Fibroblast of skin of back (primary cell): Measurements from ENCODE around the gene RGS17.
"Not testable (repeated sequence)": the region's sequence is repeated elsewhere in the genome, so short reads cannot be mapped to it uniquely, and the experiment has no call there.

ENCODE experiments used
- DNase-seq: peaks from one replicate; pipeline ENCODE4 v3.0.0-alpha.2; 2013

The RGS17 gene

DNA sequence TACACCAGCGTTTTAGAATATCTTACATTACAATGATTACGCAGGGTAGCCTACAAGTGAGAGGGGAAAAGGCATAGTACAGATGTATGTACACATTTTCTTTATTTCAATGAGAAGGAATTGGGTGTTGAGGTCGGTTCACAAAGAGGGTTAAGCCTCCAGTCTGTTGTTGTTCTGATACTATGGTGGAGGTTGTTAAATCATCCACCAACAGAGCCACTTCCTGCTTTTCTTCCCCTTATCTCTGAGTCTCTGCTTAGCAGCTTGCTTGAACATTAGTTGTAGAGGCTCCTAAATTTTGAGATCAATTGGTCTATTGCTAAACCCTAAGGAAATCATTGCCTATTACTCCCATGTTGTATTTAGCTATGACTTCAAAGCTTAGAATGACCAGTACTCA, 7.3 kb downstream of the RGS17 start:
- no peak for DNase-seq

DNA sequence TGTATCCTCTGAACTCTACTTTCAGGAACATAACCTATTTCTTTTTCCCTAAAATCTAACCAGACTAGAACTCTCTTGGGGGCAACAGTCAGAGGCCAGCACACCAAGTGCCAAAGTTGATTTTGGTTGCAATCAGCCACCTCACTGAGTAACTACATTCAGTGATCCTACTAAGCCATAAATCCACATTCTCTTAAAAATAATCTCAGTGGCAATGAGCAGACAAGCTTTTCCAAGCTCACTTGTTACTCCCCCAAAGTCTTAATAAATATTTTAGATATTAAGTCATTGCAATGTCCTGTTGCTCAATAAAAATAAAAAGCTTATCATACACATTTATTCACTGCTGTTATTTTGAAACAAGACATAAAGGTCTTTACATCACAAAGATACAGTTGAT, 9.8 kb downstream of the RGS17 start:
- DNase-seq = no peak

DNA sequence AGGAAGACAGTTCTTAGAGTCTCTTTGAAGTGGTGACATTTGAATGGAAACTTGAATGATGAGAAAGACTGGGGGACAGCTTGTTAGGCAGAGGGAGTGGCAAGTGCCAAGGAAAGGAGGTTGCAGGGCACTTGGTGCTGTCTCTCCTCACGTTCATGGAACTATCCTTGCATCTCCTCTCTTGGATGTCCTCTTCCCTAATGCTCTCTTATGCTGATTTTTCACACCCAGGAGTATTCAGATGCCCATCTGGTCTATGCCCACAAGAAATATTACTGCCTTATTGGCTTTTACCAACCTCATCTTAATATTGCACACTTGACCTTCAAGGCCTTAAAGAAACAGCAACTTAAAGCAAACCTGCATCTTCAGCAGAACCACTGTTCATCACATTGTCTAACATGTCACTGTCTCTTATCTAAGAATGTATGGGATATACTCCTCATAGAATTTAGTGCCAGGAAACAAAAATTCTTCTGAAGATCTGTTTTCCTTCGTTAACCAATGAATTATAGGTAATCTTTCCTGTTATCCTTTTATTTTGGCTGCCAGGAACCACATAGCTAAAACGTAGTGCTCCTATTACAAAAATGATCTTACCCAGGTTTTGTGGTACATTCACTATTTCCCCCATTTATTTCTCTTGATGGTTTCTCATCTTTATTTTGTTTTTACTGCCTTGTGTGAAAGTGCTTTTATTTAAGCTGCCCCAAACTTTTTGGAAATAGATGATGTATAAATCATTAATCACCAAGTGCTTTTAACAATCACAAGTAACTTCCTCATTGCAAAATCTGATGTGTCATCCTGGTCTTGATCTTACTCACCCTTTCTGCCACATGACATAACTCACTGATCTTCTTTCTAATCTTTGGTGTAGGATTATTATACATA, 12.8 kb downstream of the RGS17 start:
- DNase-seq = peak; percentile 77

DNA sequence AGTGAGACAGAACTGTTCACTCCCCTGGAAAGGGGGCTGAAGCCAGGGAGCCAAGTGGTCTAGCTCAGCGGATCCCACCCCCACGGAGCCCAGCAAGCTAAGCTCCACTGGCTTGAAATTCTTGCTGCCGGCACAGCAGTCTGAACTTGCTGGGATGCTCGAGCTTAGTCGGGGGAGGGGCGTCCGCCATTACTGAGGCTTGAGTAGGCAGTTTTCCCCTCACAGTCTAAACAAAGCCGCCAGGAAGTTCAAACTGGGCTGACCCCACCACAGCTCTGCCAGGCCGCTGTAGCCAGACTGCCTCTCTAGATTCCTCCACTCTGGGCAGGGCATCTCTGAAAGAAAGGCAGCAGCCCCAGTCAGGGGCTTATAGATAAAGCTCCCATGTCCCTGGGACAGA, 20.0 kb downstream of the RGS17 start:
- not testable (repeated sequence) for DNase-seq

DNA sequence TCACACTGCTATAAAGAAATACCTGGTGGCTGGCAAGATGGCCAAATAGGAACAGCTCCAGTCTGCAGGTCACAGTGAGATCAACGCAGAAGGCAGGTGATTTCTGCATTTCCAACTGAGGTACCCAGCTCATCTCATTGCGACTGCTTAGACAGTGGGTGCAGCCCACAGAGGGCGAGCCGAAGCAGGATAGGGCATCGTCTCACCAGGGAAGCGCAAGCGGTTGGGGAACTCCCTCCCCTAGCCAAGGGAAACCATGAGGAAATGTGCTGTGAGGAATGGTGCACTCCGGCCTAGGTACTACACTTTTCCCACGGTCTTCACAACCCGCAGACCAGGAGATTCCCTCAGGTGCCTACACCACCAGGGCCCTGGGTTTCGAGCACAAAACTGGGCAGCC, 20.5 kb downstream of the RGS17 start:
- DNase-seq = not testable (repeated sequence)

DNA sequence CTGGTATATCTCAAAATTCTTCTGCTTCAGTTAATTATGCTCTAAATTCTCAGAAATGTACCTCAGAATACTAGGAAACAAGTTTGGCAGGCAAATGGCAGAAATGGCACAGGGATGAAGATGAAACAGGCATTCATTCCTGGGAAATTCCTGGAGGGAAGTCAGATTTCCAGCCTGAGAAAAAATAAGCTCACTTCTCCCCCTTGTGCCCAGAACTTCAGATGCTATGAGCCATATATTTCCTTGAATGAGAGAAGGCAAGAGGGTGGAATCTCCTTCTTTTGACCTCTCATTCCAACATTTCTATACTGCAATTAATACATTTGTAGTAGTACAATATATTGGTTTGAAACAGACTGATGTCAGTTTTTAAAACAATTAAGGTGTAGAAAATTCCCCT, 22.8 kb downstream of the RGS17 start:
- DNase-seq = peak; percentile 44

DNA sequence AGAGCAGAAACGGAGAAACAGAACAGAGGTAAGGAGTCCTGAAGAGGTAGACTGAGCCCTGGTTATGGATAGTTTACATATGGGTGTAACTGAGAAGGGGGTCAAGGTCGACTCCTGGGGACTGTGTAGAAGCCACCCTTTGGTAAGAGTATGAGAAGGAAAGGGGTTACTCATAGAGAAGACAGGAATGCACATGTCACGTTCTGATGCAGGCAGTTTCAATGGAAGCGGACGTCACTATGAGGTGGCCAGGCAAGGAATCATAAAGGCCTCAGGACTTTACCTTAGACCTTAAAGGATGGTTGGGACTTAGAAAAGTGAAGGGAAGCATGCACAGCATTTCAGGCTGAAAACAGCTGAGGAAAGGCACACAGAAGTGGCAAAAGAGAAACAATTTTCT, 25.1 kb downstream of the RGS17 start:
- no peak for DNase-seq

DNA sequence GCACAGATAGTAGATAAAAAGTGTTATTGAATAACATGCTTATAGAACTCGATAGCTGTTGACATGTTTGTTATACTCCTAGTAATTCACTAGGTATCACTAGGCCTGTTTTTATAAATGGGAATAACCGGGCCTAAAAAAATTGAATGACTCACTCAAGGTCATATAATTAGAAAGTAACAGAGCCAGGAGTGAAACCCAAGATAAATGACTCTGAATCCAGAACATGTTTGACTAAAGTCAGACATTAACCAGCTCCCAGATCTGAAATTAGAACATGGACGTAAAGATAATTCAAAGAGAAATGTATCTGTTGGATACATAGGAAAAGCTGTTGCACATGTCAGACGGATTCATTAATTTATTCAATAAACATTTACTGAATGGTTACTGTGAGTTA, 26.9 kb downstream of the RGS17 start:
- DNase-seq = no peak

DNA sequence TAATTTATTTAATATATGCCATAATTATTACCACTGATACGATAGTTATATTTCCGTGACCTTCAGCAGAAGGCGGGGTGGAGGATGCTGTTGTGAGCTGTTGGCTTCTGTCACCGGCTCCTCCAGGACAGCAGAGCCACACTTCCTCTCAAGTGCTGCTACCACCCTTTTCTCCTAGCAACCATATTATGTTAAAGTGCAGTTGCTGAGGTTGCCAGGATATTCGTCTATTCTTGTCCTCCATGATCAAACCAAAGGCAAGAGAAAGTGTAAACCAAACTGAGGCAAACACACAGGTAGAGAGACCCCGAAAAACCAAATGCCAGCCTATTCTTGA, 27.8 kb downstream of the RGS17 start:
- DNase-seq = no peak

DNA sequence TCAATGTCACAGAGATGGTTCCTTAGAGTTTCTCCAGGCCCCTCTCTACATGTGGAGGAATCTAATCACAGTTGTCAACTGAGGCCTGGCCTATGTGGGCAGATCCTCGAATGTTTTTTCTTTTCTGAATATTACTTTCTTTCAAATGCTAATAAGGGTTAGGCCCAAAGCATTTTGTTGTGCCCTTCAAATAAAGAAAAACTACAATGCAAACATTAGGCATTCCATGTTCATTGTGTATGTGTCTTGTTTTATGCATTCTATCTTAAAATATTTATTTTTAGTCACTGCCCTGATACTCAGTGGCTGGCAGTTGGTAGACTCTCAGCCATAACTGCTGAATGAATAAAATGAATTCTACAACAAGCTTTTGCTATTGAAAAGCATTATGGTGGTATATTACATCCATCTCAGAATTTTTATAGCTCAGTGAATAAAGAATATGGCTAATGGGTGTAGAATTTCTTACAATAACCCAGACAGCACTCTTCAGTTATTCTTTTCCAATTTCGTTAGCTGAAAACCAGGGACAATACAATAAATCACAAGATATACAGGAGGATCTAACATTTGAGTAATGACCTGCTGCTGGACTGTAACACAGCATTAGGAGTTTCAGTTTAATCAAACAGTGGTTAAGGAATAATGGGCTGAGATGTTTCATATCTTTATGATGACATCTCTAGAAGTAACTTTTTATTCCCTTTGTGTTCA, 28.3 kb downstream of the RGS17 start:
- no peak for DNase-seq

DNA sequence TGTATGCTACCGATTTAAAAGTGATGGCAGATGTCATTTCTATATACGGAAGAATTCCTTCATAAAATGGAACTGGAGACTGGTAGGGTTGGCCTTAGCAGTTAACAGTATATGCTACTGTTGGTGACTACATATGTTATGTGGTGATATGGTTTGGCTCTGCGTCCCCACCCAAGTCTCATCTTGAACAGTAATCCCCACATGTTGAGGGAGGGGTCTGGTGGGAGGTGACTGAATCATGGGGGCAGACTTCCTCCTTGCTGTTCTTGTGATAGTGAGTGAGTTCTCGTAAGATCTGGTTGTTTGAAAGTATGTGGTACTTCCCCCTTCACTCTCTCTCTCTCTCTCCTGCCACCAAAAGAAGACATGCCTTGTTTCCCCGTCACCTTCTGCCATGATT, 29.6 kb downstream of the RGS17 start:
- no peak for DNase-seq

DNA sequence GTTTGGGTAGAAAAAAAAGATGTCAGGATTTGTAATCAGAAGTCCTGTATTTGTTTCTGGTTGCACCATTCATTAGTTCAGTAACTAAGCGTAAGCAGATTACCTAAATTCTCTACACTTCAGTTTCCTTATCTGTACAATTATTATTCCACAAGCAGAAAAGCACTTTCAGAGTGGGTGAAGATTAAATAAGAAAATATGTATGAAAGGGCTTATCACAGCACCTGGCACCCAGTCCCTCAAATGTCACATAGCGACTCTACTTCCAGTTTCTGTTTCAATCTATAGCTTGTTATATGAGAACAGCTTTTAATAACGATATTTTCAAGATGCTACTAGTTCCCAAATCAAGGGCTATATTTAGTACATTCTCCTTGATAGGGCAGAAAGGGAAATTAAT, 31.4 kb downstream of the RGS17 start:
- no peak for DNase-seq

DNA sequence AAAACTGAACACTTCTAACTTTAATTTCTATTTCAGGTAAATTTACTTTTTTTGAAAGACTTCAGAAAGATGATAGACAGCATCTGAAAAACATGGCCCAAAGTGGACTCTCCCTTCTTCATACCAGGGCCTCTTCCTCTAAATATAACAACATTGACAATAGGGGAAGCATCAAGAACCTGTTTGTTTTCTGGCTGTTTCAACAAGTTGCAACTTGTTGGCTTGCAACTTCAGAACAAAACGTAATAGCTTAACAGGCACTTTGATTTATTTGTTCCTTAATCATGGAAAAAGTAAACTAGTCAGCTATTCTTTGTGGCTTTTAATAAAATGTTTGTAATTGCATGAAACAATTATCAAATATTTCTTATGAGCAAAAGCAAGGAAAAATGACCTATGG, 34.3 kb downstream of the RGS17 start:
- no peak for DNase-seq

DNA sequence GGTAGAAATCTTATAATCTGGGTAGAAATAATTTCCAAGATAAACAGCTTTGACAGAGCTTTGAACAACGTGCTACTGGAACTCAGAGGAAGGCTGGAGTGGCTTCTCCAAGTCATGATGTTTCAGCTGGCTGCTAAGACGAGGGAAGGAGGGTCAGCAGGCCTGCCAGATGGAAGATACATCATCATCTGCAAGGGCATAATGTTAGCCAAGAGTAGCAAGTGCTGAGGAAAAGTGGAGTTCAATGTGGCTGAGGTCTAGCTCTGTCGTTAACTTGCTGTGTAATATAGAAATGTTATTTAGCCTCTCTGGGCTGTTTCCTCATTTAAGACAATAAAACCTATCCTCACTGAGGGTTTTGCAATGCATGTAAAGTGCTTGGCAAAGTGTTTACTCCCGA, 35.1 kb downstream of the RGS17 start:
- DNase-seq = no peak

DNA sequence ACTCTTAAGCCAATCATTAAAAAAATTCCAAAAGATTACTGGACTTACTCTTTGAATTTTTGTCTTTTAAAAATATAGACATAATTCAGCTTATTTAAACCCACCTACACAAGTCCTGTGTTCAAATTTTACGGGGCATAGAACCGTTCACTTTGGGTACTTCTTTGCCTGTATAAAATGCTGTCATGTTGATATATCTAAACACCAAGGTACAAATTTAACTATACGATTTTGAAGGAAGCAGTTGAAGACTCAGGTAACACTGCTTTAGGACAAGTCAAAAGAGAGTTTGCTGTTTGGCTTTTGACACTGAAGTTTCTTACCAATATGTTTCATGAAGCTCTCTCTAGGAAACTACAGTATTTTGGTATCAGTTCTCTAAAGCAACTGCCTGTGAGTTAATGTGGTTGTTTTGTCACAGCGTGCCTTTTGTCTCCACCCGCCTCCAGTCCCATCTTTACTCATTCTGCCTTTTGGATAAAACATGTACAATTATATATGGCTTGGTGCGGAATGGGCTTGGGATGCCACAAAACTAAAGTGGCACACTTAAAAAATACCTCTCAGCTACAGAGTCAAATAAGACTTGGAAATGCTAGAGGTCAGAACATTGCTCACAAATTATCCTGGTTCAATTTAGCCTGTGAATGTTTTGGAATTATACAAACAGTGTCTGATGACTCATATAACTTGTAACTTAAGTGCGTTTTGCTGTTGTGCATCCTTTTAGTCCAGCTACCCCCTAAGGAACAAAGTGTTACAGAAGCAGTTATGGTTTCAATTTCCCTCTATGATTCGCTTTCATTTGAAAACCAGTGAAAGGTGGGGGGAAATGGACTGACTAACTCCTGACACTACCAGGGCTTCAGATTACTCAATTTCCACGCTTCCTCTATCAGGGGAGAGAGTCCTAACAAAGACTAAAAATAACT, 38.7 kb downstream of the RGS17 start:
- DNase-seq = peak; percentile 73

DNA sequence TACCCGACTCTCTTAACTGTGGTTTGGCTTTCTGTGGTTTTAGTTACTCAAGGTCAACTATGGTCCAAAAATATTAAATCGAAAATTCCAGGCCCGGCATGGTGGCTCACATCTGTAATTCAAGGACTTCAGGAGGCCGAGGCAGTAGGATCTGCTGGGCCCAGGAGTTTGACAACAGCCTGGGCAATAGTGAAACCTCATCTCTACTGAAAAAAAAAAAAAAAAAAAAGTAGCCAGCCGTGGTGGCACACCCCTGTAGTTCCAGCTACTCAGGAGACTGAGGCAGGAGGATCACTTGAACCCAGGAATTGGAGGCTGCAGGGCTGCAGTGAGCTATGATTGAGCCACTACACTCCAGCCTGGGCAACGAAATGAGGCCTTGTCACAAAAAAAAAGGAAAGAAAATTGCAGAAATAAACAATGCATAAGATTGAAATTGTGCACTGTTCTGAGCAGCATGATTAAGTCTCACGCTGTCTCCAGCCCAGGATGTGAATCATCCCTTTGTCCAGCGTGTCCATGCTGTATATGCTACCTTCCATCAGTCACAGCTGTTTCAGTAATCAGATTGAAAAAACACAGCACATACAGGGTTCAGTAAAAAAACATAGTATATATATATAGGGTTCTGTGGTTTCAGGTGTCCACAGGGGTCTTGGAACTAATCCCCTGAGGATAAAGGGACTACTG, 40.7 kb downstream of the RGS17 start:
- peak; percentile 84 for DNase-seq

DNA sequence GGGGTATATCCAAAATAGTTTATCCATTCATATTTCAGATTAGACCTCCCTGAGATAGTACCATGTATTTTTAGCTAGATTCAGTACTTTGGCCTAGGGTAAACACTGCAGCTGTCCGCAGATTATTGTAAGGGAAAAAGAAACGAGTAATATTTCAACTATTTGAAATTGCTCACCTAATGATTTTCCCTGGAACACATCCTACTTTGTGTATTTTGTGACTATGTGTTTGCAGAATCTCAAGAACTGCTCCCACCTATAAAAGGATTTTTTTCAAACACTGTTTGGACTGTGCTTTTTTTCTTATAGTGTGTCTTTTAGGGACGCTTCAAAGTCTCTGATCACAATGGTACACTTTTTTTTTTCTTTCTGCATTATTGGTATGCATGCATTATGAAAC, 42.3 kb downstream of the RGS17 start:
- DNase-seq = no peak

DNA sequence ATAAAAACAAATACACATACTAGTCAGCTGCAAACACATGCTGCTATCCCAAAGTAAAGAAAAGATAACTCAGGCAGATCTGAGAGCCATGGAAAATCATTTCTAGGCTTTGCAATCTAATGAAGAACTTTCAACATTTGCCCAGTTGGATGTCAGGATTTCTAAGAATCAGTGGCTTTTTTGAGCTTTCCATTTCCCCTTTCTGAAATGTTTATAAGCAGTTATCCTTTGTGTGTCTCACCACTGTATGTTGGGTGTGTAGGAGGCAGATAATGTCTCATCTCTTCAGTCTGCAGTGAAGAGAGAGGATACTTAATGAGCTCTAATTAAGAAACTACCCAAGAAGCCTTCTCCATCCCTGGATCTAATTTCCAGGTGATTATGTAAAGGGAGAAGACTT, 43.6 kb downstream of the RGS17 start:
- no peak for DNase-seq

DNA sequence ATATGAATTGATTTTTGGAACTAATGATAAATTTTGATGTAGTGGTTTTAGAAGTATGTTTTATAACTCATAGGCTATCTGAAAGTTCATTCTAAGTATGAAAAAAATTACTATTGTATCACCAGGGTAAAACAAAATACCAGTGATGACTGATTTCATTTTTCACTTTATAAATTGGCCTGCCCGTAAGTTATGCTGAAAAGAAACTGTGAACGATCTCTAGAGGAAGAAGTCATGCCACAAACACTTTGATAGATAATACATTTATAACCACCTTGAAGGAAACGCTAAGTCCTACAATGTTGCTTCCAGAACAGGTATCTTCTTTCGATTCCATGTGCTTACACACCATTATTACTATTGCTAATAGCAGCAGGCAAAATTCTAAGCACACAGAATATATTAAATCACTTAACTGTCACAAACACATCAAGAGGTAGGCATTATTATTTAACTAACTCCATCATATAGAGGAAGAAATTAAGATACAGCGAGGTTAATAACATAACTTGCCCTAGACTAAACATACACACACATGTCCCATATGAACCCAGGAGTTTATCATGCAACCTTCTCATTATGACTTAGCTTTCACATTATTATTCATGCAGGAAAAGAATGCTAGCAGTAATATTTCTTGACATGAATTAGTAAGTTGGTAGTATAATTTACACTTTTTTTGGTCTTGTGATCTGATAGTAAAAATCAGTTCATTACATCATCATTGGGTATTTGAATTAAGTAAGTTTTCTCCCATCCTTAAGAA, 44.7 kb downstream of the RGS17 start:
- DNase-seq = no peak

DNA sequence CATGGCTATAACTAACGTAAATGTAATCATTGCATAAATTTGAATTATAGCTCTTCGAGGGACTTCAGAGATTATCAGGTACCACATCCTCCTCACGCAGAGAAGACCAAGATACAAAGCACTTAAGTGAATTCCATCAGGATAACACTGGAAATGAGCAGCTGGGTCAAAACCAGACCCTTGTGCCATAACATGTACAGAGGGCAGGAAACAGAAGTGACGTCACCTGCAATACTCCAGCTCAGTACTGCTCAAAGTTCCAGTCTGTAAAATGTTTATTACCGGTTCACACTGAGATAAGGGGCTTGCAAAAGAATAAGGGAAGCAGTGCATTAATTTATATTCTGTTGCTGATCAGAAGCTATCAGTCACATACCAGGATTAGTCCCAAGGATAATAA, 45.8 kb downstream of the RGS17 start:
- DNase-seq = no peak

DNA sequence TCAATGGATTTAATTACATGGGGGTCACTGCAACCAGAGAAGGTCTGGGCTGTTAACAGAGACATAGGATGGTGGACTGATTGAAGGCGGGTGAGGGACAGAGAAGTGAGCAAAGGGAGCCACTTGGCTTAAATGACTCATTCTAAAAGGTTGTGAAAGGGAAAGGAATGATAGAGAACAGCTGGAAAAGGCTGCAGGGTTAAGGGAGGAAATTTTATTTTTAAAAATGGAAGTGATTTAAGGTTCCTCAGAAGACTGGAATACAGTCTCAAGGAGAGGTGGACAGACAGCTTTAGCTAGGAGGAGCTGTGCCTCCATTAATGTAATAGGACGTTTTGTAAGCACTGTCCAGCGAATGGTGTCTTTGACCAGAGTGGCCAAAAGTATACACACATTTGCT, 46.7 kb downstream of the RGS17 start:
- DNase-seq = peak; percentile 48

DNA sequence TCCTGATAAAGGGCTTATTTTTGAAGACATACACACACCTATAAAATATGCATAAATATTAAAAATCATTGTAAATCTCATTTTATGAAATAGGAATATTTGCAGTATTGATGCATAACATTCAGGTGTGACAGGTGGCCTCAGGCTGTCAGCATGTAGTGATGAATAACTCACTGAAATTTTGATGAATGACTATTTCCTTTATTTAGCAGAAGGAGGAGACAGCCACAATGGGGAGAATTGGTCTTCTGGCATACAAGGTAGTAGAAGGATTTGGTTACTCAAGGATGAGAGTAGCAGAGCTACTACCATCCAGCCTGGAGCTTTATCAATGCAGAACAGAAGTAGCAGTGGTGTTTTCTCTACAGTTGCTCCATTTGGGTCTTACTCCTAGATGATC, 47.2 kb downstream of the RGS17 start:
- DNase-seq = no peak
